OCI-M1 (cell line): ENCODE results near the gene GPR39.

Source experiments
- DNase-seq: peaks from one replicate; lab custom pipeline; 2025; lab: John Stamatoyannopoulos, UW

GPR39 gene

DNA sequence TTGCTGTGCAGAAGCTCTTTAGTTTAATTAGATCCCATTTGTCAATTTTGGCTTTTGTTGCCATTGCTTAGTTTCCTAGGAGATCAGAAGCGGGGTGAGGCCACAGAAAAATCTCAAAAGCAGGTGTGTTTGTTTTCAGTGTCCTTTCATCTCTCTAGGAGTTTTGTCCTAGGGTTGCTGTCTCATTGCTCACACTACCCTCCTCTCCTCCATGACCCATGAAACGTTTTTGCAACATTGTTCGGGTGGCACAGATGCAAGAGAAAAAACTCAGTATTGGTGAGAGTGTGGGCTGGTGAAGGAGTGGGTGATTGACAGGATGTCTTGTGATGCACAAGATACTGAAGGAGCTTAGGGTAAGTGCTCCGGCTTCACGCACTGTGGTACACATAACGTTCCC is 149.8 kb downstream of the GPR39 start:
- no peak for DNase-seq

GRCh38 chr2:132567682-132568081 is 151.1 kb downstream of the GPR39 start:
- no peak for DNase-seq

DNA sequence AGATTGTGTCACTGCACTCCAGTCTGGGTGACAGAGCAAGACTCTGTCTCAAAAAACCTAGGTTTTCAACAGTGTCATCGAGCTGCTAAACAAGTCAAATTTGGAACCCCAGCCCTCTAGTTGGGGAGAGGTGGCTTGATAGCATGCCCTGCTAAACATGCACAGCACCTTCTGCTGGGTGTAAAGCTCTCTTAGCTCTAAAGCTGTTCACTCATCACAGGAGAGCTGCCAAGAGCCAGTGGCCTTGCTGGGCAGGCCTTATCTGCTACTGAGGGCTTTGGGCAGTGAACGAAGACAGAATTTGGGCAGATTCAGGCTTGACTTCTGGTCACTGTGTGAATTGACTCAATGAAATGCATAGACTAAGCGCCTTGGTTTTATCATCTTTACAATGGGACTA is 152.1 kb downstream of the GPR39 start:
- no peak for DNase-seq

GRCh38 chr2:132573444-132574007 is 156.9 kb downstream of the GPR39 start:
- DNase-seq, result no peak

DNA sequence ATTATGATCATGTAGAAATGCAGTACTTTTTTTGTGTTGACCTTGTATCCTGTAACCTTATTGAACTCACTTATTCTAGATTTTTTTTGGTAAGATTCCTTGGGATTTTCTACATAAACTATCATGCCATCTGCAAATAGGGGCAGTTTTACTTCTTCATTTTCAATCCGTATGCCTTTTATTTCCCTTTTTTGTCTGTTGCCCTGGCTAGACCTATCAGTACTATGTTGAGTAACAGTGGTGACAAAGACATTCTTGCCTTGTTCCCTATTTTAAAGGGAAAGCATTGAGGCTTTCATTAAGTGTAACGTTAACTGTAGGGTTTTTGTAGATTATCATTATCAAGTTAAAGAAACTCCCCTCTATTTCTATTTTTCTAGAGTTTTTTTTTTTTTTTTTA is 161.1 kb downstream of the GPR39 start:
- peak; percentile 88 for DNase-seq

GRCh38 chr2:132581591-132581990 is 165.0 kb downstream of the GPR39 start:
- no peak for DNase-seq

GRCh38 chr2:132581991-132582738 is 165.6 kb downstream of the GPR39 start:
- DNase-seq, result no peak

DNA sequence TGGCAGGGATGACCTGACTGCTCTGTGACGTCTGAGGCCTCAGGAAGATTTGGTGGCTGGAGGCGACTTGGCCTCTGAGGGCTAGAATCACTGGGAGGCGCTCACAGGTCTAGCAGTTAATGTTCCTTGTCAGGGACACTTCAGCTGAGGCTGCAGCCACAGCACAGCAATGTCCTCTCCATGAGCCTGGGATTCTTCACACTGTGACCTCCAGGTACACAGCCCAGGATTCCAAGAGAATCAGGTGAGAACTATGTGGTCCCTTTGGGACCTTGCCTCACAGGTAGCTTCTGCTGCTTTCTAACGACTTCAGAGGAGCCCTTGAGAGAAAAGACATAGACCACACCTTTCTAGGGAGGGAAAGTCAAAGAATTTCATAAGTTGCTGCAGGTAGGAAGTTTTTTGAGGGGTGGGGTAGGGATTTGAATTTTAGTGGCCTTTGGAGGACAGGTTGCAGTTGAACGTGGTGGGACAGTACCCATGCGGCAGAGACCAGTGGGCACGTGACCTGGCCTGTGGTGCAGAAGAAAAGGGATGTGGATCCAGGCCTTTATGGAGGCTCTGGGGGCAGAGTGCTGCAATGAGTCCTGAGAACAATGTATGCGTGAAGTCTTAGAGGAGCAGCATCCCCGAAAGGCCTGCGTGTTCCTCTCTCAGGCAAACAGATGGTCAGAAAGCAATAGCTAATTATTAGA is 167.2 kb downstream of the GPR39 start:
- no peak for DNase-seq

- no peak for DNase-seq
These were observed 168.6 kb downstream of the GPR39 start for GRCh38 chr2:132584976-132585817.

GRCh38 chr2:132586101-132586511 is 169.5 kb downstream of the GPR39 start:
- DNase-seq, result no peak

DNA sequence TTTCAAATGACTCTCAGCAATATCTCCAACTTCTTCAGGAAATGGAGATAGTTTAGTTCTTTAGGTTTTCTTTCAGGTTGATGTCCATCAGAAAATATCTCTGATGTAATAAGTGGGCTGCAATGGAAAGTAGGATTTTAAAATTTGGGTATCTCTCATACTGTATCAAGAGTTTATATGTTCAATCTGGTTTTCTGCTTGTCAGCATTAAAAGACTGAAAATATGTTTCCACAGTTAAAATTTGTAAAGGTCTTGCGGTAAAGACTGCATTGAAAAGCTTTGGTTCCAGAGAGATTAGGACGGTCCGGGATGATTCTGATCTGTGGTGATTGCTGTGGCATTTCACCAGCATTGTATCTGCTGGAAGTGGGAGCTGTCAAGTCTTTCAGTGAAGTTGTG is 170.2 kb downstream of the GPR39 start:
- peak; percentile 7 for DNase-seq

DNA sequence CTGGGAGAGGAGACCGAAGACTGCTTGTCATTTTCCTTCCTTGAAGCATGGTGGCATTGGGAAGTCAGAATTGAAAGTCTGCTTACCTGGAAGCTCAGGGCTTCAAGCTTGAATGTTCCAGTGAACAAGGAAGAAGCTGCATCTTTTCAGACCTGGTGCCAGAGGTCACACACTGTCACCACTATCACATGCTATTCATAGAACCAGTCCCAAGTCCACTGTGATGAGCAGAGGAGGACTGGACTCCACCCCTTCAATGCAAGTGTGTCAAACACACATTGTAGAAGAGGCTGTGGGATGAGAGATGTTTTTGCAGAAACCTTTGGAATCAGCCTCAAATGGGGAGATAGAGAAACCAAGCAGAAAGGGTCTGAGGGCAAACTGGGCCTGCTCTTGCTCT is 172.0 kb downstream of the GPR39 start:
- DNase-seq, result peak; percentile 50

DNA sequence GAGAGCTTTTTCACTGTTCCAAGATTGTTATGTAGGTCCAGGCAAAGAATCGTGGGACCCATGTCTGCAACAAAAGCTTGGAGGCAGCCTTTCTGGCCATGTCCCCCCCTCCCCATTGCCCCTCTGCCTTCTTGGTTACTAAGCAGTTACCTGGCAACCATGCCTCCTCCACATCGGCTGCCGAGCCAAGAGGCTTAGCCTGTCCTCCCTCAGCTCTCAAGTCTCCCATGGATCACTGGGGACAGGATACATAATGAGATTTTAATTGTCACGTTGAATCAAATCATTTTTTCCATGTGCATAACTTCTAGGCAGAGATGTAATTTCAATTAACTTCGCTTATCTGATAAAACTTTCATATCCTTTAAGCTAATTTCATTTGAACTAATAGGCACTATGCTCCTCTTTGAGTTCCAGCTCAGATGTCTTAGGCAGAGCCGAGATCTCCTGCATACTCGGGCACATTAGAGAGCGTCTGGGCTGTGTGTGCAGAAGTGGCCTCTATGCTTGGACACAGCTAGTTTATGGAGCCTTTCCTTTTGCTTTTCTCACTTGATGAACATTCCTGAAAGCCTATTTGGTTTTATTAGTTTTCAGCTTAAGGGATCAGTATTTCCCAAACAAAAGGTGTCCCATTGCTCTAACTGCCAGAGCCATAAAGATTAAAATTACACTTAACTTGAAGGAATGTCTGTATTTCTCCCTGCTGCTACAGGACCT is 172.7 kb downstream of the GPR39 start:
- no peak for DNase-seq

DNA sequence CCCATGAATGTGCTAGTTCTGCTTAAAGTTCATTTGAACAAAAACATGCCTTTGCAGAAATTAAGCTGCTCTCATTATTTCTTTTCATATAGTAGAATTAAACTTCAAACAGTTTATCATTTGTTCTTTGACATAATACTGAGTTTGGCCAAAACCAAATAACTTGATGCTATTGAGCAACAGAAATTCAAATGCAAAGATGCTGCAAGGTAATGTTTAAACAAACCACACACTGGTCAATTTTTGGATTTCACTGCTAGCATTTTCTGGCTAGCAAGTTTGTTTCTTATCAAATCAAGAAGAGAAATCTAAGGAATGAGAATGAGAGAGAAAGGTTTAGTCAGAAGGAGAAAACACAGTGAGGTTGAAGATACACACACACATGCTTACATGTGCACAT is 173.4 kb downstream of the GPR39 start:
- no peak for DNase-seq

- peak; percentile 50 for DNase-seq
These were observed 176.6 kb downstream of the GPR39 start for GRCh38 chr2:132593171-132593570.

DNA sequence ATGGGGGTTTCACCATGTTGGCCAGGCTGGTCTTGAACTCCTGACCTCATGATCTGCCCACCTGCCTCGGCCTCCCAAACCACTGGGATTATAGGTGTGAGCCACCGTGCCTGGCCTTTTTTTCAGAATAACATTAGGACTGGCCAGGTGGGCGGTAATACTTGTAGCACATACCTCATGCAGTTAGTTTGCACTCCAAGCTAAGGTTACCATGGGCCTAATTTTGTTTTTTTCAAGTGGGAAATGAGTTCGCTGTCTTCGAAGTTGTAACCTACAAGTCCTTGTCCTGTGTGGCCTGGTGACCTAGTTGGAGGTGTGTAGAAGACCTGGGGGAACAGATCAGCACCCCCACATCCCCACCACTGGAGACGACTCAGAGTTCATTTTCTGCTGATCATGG is 178.6 kb downstream of the GPR39 start:
- no peak for DNase-seq

DNA sequence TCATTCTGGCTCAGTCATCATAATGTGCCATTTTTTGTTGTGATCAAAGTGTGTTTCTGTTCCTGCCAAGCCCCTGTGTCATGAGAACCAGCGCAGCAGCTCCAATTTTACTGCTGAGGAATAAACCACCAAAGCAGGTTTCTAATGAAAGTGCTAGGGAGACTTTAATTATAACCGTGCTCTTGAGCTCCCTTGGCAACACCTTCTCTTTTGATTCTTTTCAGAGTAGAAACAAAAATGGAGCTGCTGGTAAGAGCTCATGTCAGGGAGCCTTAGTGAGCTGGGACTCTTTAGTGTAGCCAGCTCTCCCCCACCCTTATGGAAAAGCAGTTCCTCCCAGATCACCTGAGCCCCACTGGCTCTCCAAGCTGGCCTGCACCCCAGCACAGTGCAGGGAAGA is 179.1 kb downstream of the GPR39 start:
- DNase-seq, result no peak

DNA sequence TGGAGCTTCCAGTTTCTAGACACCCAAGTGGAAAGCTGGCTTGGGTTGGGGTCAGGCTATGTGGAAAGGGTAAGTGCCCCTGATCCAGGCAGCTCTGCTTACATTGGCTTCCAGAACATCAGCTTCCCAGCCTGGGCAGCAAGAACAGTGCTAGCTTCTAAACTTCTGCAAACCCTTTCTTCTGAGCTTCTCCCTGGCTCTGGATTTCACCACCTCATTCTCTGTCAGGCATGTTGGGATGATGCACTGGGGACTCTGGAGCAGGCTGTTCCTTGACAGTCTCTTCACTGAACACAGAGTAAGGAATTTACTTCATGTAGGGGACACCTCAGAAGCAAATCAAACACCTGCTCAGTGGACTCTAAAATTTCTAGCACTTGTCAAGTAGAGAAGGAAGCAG is 180.6 kb downstream of the GPR39 start:
- no peak for DNase-seq

- DNase-seq, result no peak
These were observed 181.2 kb downstream of the GPR39 start for GRCh38 chr2:132597831-132598230.

DNA sequence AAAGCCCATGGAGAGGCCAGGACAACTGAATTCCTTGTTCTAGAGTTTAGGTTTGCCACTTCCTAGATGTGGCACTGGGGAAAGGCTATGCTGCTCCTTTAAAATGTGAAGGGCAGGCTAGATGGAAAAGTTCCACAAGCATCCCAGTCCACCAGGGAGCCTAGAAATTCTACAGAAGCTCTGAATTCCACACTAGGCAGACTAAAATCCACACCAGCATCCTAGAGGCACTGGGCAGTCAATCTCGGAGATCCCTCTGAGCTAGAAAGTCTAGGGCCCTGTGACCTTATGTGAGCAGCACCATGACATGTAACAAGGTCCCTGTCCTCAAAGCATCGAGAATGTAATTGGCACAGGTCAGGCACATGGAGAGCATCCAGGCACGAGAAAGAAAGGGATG is 181.9 kb downstream of the GPR39 start:
- DNase-seq, result no peak

- no peak for DNase-seq
These were observed 183.0 kb downstream of the GPR39 start for GRCh38 chr2:132599556-132599955.

- no peak for DNase-seq
These were observed 188.0 kb downstream of the GPR39 start for GRCh38 chr2:132604561-132604960.
